Heart right ventricle (tissue), 16 donors: ENCODE measurements around the gene ARMCX5. TPM values are rescaled to one million over a fixed set of nuclear protein-coding genes. Genes with fewer than 3 reads are reported as not detected.

Experiments used
- ATAC-seq, 8 donors: fragments of 200-7000 bp; cut with Tn5 transposase; one replicate each; pipeline ENCODE4 v1.9.1; 2020; ENCODE audit warnings: mild to moderate bottlenecking in 8 of 8, moderate library complexity in 8 of 8, moderate number of reproducible peaks in 1 of 8
- DNase-seq, 2 donors: peaks; one replicate each; pipeline ENCODE4 v3.0.0-alpha.2; 2020
- H3K27ac ChIP-seq, 10 donors: fragments of 200-600 bp; sonication (generic) in 2 of 10; one replicate each; pipeline versions ENCODE4 v1.5.0 to v1.8.0; 2020 to 2022; ENCODE audit warnings: mild to moderate bottlenecking in 3 of 10
- H3K27me3 ChIP-seq, 7 donors: fragments of 200-600 bp; one replicate each; pipeline ENCODE4 v1.8.0; 2021 to 2022; ENCODE audit warnings: mild to moderate bottlenecking in 2 of 7
- H3K36me3 ChIP-seq, 9 donors: fragments of 200-600 bp; sonication (generic) in 1 of 9; one replicate each; pipeline versions ENCODE4 v1.5.0 to v1.8.0; 2020 to 2022; ENCODE audit warnings: mild to moderate bottlenecking in 2 of 9
- H3K4me1 ChIP-seq, 9 donors: fragments of 200-600 bp; sonication (generic) in 1 of 9; one replicate each; pipeline versions ENCODE4 v1.5.0 to v1.8.0; 2020 to 2022; ENCODE audit warnings: mild to moderate bottlenecking in 4 of 9
- H3K4me3 ChIP-seq, 10 donors: fragments of 200-600 bp; sonication (generic) in 2 of 10; one replicate each; pipeline versions ENCODE4 v1.5.0 to v1.8.0; 2020 to 2022; ENCODE audit warnings: mild to moderate bottlenecking in 7 of 10, moderate library complexity in 2 of 10
- H3K9me3 ChIP-seq, 11 donors: fragments of 200-600 bp in 10 of 11; sonication (generic) in 2 of 11; one replicate each; pipeline versions ENCODE4 v1.5.0 to v1.8.0; 2013 to 2022; ENCODE audit warnings: mild to moderate bottlenecking in 2 of 11, control low read depth in 1 of 11, moderate library complexity in 1 of 11
- CTCF ChIP-seq, 9 donors: fragments of 200-600 bp; sonication (generic) in 2 of 9; IDR thresholded peaks; one replicate each; pipeline versions ENCODE4 v1.5.0 to v1.8.0; 2021 to 2022; ENCODE audit warnings: antibody characterized with exemption in 9 of 9, mild to moderate bottlenecking in 5 of 9, moderate library complexity in 1 of 9
- WGBS, 2 donors: extraction: QIAGEN DNeasy Blood & Tissue Kit; methylation state at CpG; one replicate each; pipeline ENCODE4 v1.1.7; 2013; ENCODE audit warnings: inconsistent platforms in 1 of 2; 5-methylcytosine and 5-hydroxymethylcytosine counted together
- intact Hi-C, 10 donors: fragments of 100-400 bp; cut with DNase I; formaldehyde crosslinking; loops; one replicate each; pipeline versions ENCODE4 v1.11.1 to v1.14.2; 2022
- polyA plus RNA-seq, 2 donors: library from polyadenylated mRNA; stranded (reverse); fragments of 200-250 nt; gene quantifications; one replicate each; pipeline ENCODE4 v1.2.3, GENCODE V29; 2013
- total RNA-seq, 10 donors: library from RNA; stranded (reverse); fragmentation: NEBNext Ultra II Directional in 3 of 10; extraction: Animal tissue kit (Norgen Biotek cat#: 25700) in 3 of 10; gene quantifications; one replicate each; pipeline versions ENCODE4 v1.2.1 to v1.2.4, GENCODE V29; 2021 to 2023
- donor health status: Arrhythmogenic right ventricular cardiomyopathy.
- donor health status: ischemic (EF 13 %, LVEDD 7.1; RV severe dilation, severe dysfunction).
- donor health status: healthy with polysubstance abuse.
- donor health status: DM: no; HTN: yes; CAD: no.
- donor health status: DM: no; HTN: no; CAD: no.
- donor health status: ischemic (EF 25% LVEDD 6.9; RV normal size, moderate dysfunction).
- donor health status: ischemic (EF 25% LVEDD 5.7; RV mildly dilated, moderate dysfunction).
- donor health status: healthy.
- donor health status: DM: yes; HTN: yes; CAD: no.
- donor health status: Ischemic cardiomyopathy.
- donor health status: ischemic (EF 35%, LVEDD 5.7; RV mildly dilated, moderate dysfunction).
- donor health status: nonischemic (EF 11% LVEDD 7.7; RV severe dilation, severe dysfunction).
- donor health status: DM: yes; HTN: yes; CAD: no.
- donor health status: PGD.
- donor health status: ischemic (EF 29% LVEDD 5.4; RV normal size, mild dysfunction).
- donor health status: nonischemic (EF 23%, LVEDD 6.1; RV moderate dilation, normal function).

Gene ARMCX5
- total and polyA plus RNA-seq, 12 donors: 2.2 to 7.2 (median 5.6) TPM

DNA sequence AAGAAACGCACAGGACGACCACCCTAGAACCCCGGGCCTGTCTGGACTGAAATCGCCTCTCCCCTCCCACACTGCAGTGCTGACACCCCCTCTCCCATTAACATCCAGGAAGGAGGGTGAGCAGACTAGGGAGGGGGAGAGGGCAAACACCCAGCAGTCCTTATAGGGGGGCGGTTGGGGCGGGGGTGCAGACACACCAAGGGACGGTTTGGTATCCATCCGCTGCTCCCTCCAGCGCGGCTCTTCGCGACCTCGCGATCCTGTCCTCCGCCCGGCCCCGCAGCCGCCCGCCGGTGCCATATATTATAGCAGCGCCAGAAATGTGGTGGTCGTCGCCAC, 51.6 kb downstream of the ARMCX5 start:
- WGBS, 2 donors: 3 to 4% methylated on average over 10 to 23 of the region's 23 CpGs
- peaks cover 0 to 6% (median 0%) of the 10 kb centered on the region in 9 donors for H3K4me1 ChIP-seq
- TF ChIP-seq CTCF (IDR thresholded peaks at IDR 0.05): no peak
- H3K36me3 ChIP-seq: no peaks in the 10 kb centered on the region
- no peak for DNase-seq
- peaks cover 0 to 6% (median 0%) of the 10 kb centered on the region in 11 donors for H3K9me3 ChIP-seq
- peak overlapping the region in 6 of 10 donors; percentile 41 to 78 (median 68) for H3K27ac ChIP-seq
- peak; percentile 8 to 66 (median 43) for ATAC-seq
- H3K4me3 ChIP-seq: peak overlapping the region; percentile 24 to 79 (median 66)
- intact Hi-C loops: loop anchor here in 3 of 10 donors (5.0 to 10.0 kb wide), 4 partner anchors 46 to 64 kb away; partner anchors contain the start of genes GPRASP2 (in 2 of the 3) and ARMCX5 (in 1 of the 3)
- H3K27me3 ChIP-seq: peaks cover 0 to 14% (median 0%) of the 10 kb centered on the region in 7 donors

DNA sequence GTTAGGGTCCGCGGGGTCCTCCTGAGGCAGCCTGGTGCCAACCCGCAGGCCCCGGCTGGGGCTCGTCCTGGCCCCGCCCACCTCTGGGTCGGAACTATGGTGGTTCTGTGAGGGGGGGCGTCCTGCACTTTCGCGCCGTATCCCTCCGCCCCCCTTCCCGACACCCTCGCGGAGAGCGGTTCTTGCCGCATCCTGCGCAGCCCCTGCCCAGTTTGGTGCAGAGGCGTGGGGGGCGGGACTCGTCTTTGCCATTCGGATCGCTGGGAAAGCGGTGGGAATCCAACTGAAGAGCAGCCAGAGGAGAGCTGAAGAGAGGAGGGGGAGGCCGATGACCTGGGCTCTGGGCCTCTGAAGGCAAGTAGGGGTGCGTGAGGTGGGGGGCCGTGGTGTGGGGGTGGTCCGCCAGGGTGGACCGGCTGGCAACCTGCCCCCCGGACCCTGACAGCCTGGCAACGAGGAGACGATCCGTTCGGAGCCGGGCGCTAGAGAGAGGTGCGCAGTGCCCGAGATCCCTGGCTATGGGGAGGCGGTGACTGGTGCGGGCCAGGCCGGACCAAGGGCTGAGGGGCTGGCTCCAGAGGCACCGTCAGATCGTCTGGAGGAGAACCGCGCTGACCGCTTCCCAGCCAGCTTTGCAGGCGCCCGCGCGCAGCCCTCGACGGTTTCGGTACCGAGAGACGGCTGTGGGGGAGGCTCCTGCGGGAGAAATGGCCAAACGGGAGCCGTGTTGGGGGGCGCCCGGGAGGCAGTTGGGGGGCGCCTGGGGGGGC, 52.1 kb downstream of the ARMCX5 start, which contains the start of gene GPRASP1:
TSS of gene GPRASP1 (plus strand) at position 242 of the 770 bp plus-strand sequence. CDS start 2,431 bp downstream, outside the sequence.
- 0% methylated on average over 35 to 61 of the region's 61 CpGs for WGBS, 2 donors
- H3K9me3 ChIP-seq: peaks cover 0 to 2% (median 0%) of the 10 kb centered on the region in 11 donors
- H3K27ac ChIP-seq: peak within 1 kb of the TSS in 8 of 10 donors; percentile 9 to 78 (median 66)
- H3K4me3 ChIP-seq: peak within 1 kb of the TSS; percentile 24 to 79 (median 66)
- H3K27me3 ChIP-seq: peaks cover 0 to 14% (median 0%) of the 10 kb centered on the region in 7 donors
- no peak for TF ChIP-seq CTCF (IDR thresholded peaks at IDR 0.05)
- DNase-seq (peak; percentile 61 to 66), ATAC-seq (peak; percentile 74 to 93 (median 90))
- H3K36me3 ChIP-seq: no peaks in the 10 kb centered on the region
- intact Hi-C loops: loop anchor here in 3 of 10 donors (5.0 to 10.0 kb wide), 4 partner anchors 47 to 63 kb away; partner anchors contain the start of genes GPRASP2 (in 2 of the 3) and ARMCX5 (in 1 of the 3)
- peaks cover 0 to 6% (median 0%) of the 10 kb centered on the region in 9 donors for H3K4me1 ChIP-seq

GRCh38 chrX:102652031-102652688, 52.8 kb downstream of the ARMCX5 start:
- DNase-seq (peak in 1 of 2 donors; percentile 43), ATAC-seq (peak; percentile 44 to 89 (median 69))
- no peaks in the 10 kb centered on the region for H3K9me3 ChIP-seq
- H3K36me3 ChIP-seq: no peaks in the 10 kb centered on the region
- H3K27ac ChIP-seq: peak overlapping the region in 8 of 10 donors; percentile 9 to 78 (median 66)
- H3K4me3 ChIP-seq: peak overlapping the region; percentile 24 to 79 (median 66)
- H3K4me1 ChIP-seq: peaks cover 0 to 6% (median 0%) of the 10 kb centered on the region in 9 donors
- H3K27me3 ChIP-seq: peaks cover 0 to 14% (median 0%) of the 10 kb centered on the region in 7 donors
- 4 to 10% methylated on average over 16 to 22 of the region's 22 CpGs for WGBS, 2 donors
- intact Hi-C loops: loop anchor here in 3 of 10 donors (5.0 to 10.0 kb wide), 4 partner anchors 47 to 63 kb away; partner anchors contain the start of genes GPRASP2 (in 2 of the 3) and ARMCX5 (in 1 of the 3)
- peak in 8 of 9 donors; percentile 26 to 64 (median 48) for TF ChIP-seq CTCF (IDR thresholded peaks at IDR 0.05)

Other genes starting within 250 kb of the ARMCX5 start
- not detected for gene NXF2B, start 159.5 kb upstream of the ARMCX5 start, total RNA-seq
- not detected for gene NXF2B, start 159.5 kb upstream of the ARMCX5 start, polyA plus RNA-seq
- gene TCP11X2, start 127.7 kb upstream of the ARMCX5 start, total RNA-seq: not detected
- gene TCP11X2, start 127.7 kb upstream of the ARMCX5 start, polyA plus RNA-seq: not detected
- under 1 TPM in 2 of 10 donors, not detected in 8; 0.47 to 0.79 TPM for gene TMSB15A, start 82.8 kb upstream of the ARMCX5 start, total RNA-seq
- gene TMSB15A, start 82.8 kb upstream of the ARMCX5 start, polyA plus RNA-seq: under 1 TPM; 0.38 to 0.51 TPM
- gene GPRASP1, start 52.0 kb downstream of the ARMCX5 start, total RNA-seq: 10 to 100 TPM in 1 of 10 donors, 1 to 10 TPM in 9; 3.4 to 10.0 (median 7.4) TPM
- gene GPRASP1, start 52.0 kb downstream of the ARMCX5 start, polyA plus RNA-seq: 1 to 10 TPM; 1.2 to 7.4 TPM
- gene GPRASP2, start 112.9 kb downstream of the ARMCX5 start, total RNA-seq: 10 to 100 TPM; 11.5 to 21.3 (median 15.9) TPM
- gene GPRASP2, start 112.9 kb downstream of the ARMCX5 start, polyA plus RNA-seq: 1 to 10 TPM; 3.7 to 4.0 TPM
- 10 to 100 TPM in 1 of 10 donors, 1 to 10 TPM in 9; 4.6 to 10.1 (median 6.6) TPM for gene GPRASP3, start 121.2 kb downstream of the ARMCX5 start, total RNA-seq
- gene GPRASP3, start 121.2 kb downstream of the ARMCX5 start, polyA plus RNA-seq: 1 to 10 TPM in 1 of 2 donors, under 1 TPM in 1; 0.73 to 1.0 TPM